DMS 273 (cell line): Measurements from ENCODE around the gene RSPO4.

Experiments
- DNase-seq: peaks from one replicate; lab custom pipeline; 2025; ENCODE audit not compliant: unreplicated experiment; lab: John Stamatoyannopoulos, UW

RSPO4 gene

GRCh38 chr20:944774-945410 is 57.2 kb downstream of the RSPO4 start:
- DNase-seq = no peak

GRCh38 chr20:944148-944547 is 58.0 kb downstream of the RSPO4 start:
- no peak for DNase-seq

- no peak for DNase-seq
Observed at GRCh38 chr20:942611-943010, 59.5 kb downstream of the RSPO4 start.

- DNase-seq = no peak
Observed at GRCh38 chr20:940926-941325, 61.2 kb downstream of the RSPO4 start.

- no peak for DNase-seq
Observed at GRCh38 chr20:939606-940005, 62.5 kb downstream of the RSPO4 start.

GRCh38 chr20:934186-934840 is 67.8 kb downstream of the RSPO4 start:
- no peak for DNase-seq

- no peak for DNase-seq
Observed at GRCh38 chr20:933029-933428, 69.1 kb downstream of the RSPO4 start.

- peak; percentile 55 for DNase-seq
Observed at GRCh38 chr20:931401-931800, 70.7 kb downstream of the RSPO4 start.

GRCh38 chr20:926670-927069 is 75.4 kb downstream of the RSPO4 start:
- DNase-seq = no peak

GRCh38 chr20:925516-925915 is 76.6 kb downstream of the RSPO4 start:
- DNase-seq = no peak

- no peak for DNase-seq
Observed at GRCh38 chr20:924639-925038, 77.5 kb downstream of the RSPO4 start.

- DNase-seq = no peak
Observed at GRCh38 chr20:922781-923180, 79.3 kb downstream of the RSPO4 start.

- no peak for DNase-seq
Observed at GRCh38 chr20:921068-921467, 81.0 kb downstream of the RSPO4 start.

- DNase-seq = no peak
Observed at GRCh38 chr20:920311-920710, 81.8 kb downstream of the RSPO4 start.

GRCh38 chr20:919491-919916 is 82.6 kb downstream of the RSPO4 start:
- no peak for DNase-seq

- no peak for DNase-seq
Observed at GRCh38 chr20:917416-917815, 84.7 kb downstream of the RSPO4 start.

- DNase-seq = no peak
Observed at GRCh38 chr20:916825-917224, 85.3 kb downstream of the RSPO4 start.

GRCh38 chr20:916125-916799 is 85.8 kb downstream of the RSPO4 start, which contains the start of gene ANGPT4:
TSS of gene ANGPT4 (minus strand) at chr20:916334. CDS start at chr20:916214, 120 bp downstream.
- DNase-seq = no peak

GRCh38 chr20:914727-915498 is 87.2 kb downstream of the RSPO4 start:
- no peak for DNase-seq

- no peak for DNase-seq
Observed at GRCh38 chr20:913306-913849, 88.7 kb downstream of the RSPO4 start.
